HepG2 (cell line): ENCODE results near the gene STAP2. TPM values are rescaled to one million over a fixed set of nuclear protein-coding genes. Genes with fewer than 3 reads are reported as not detected.

Source experiments
- BHLHE40 ChIP-seq: IDR thresholded peaks from 2 replicates; pipeline ENCODE4 v1.6.1; 2011; ENCODE audit warnings: low read length, improper control_type of control experiment
- BORCS8-MEF2B ChIP-seq: sonication (generic); formaldehyde crosslinking; IDR thresholded peaks from 2 replicates; pipeline ENCODE4 v1.8.0; 2022; ENCODE audit warnings: mild to moderate bottlenecking, missing genetic modification reagents
- ETV6 ChIP-seq: sonication (generic); formaldehyde crosslinking; conservative IDR thresholded peaks from 2 replicates; pipeline ENCODE4 v1.4.0; 2020; ENCODE audit warnings: missing genetic modification reagents
- HDAC1 ChIP-seq: sonication (generic); formaldehyde crosslinking; IDR thresholded peaks from 2 replicates; pipeline ENCODE4 v1.5.1; 2020; ENCODE audit warnings: mild to moderate bottlenecking, missing genetic modification reagents
- IKZF4 ChIP-seq: sonication (generic); formaldehyde crosslinking; IDR thresholded peaks from 2 replicates; pipeline ENCODE4 v1.5.1; 2020; ENCODE audit warnings: borderline replicate concordance, mild to moderate bottlenecking, low read depth, missing genetic modification reagents; ENCODE audit errors: not compliant biosample characterization
- MLLT10 ChIP-seq: sonication (generic); formaldehyde crosslinking; IDR thresholded peaks from 2 replicates; pipeline ENCODE4 v1.4.0; 2020; ENCODE audit warnings: missing genetic modification reagents
- MTF2 ChIP-seq: sonication (generic); formaldehyde crosslinking; IDR thresholded peaks from 2 replicates; pipeline ENCODE4 v1.5.0; 2020; ENCODE audit warnings: missing genetic modification reagents, borderline replicate concordance
- PHF5A ChIP-seq: IDR thresholded peaks from one replicate; pipeline ENCODE4 v1.6.1; 2018; ENCODE audit warnings: low read depth, missing genetic modification reagents; ENCODE audit not compliant: unreplicated experiment
- POLR2AphosphoS2 ChIP-seq: IDR thresholded peaks from 2 replicates; pipeline ENCODE4 v1.6.1; 2011; ENCODE audit warnings: low read depth, low read length, improper control_type of control experiment
- SPEN ChIP-seq: sonication (generic); formaldehyde crosslinking; IDR thresholded peaks from 2 replicates; pipeline ENCODE4 v1.5.1; 2020; ENCODE audit warnings: low read depth, mild to moderate bottlenecking, missing genetic modification reagents
- TAF1 ChIP-seq: sonication (generic); formaldehyde crosslinking; IDR thresholded peaks from 2 replicates; pipeline ENCODE4 v1.4.0; 2020; ENCODE audit warnings: missing genetic modification reagents
- TCF12 ChIP-seq, 2 experiments: fragments of 450-650 bp in 1 of 2; sonication (generic) in 1 of 2; formaldehyde crosslinking in 1 of 2; IDR thresholded peaks; 2 replicates each; pipeline versions ENCODE4 v1.6.1 to v1.8.0; 2017 to 2022; ENCODE audit warnings: antibody characterized with exemption in 1 of 2, mild to moderate bottlenecking in 1 of 2, missing genetic modification reagents in 1 of 2, moderate library complexity in 1 of 2
- TCF7 ChIP-seq: sonication (generic); IDR thresholded peaks from 2 replicates; pipeline ENCODE4 v1.6.1; 2016; ENCODE audit warnings: antibody characterized with exemption, low read depth
- ZBTB20 ChIP-seq: sonication (generic); formaldehyde crosslinking; IDR thresholded peaks from 2 replicates; pipeline ENCODE4 v1.8.1; 2023; ENCODE audit warnings: missing genetic modification reagents, low read depth, mild to moderate bottlenecking, borderline replicate concordance
- ZNF282 ChIP-seq: fragments of 450-650 bp; IDR thresholded peaks from 2 replicates; pipeline ENCODE4 v1.6.1; 2018; ENCODE audit not compliant: partially characterized antibody
- ZNF547 ChIP-seq: sonication (generic); formaldehyde crosslinking; IDR thresholded peaks from 2 replicates; pipeline ENCODE4 v1.5.1; 2020; ENCODE audit warnings: mild to moderate bottlenecking, missing genetic modification reagents
- ZNF672 ChIP-seq: sonication (generic); formaldehyde crosslinking; IDR thresholded peaks from 2 replicates; pipeline ENCODE4 v1.8.1; 2022; ENCODE audit warnings: missing genetic modification reagents
- polyA plus RNA-seq, 8 experiments: library from polyadenylated mRNA; depleted of rRNA in 3 of 8; stranded (reverse) in 7 of 8; unstranded in 1 of 8; fragments of >200 nt; fragmentation: Illumina TruSeq in 4 of 8; extraction: Trizol in 4 of 8; gene quantifications; 2 replicates each; pipeline versions ENCODE4 v1.2.1 to v1.2.3, GENCODE V29; 2011 to 2016; ENCODE audit warnings: low read depth in 4 of 8, missing spikeins in 1 of 8, mixed read lengths in 1 of 8; ENCODE audit not compliant: insufficient read depth in 1 of 8
- total RNA-seq, 5 experiments: library from RNA; depleted of rRNA; stranded (reverse); fragments of >200 nt; fragmentation: Illumina TruSeq; extraction: Trizol; gene quantifications; 2 replicates each; pipeline ENCODE4 v1.2.3, GENCODE V29; 2016; ENCODE audit warnings: low read depth in 1 of 5
- TF ChIP-seq, protein P1 (sequence below): sonication (generic); formaldehyde crosslinking; IDR thresholded peaks from 2 replicates; pipeline ENCODE4 v1.4.0; 2020; ENCODE audit warnings: low read depth, missing genetic modification reagents
- TF ChIP-seq, protein P2 (sequence below): sonication (generic); formaldehyde crosslinking; IDR thresholded peaks from 2 replicates; pipeline ENCODE4 v1.5.1; 2020; ENCODE audit warnings: missing genetic modification reagents, mild to moderate bottlenecking, borderline replicate concordance
- TF ChIP-seq, protein P3 (sequence below): IDR thresholded peaks from 2 replicates; pipeline ENCODE4 v1.6.1; 2016; ENCODE audit warnings: missing genetic modification reagents, missing compliant biosample characterization
- TF ChIP-seq, protein P4 (sequence below): sonication (generic); formaldehyde crosslinking; IDR thresholded peaks from 2 replicates; pipeline ENCODE4 v1.4.0; 2020; ENCODE audit warnings: missing genetic modification reagents, borderline replicate concordance
- TF ChIP-seq, protein P5 (sequence below): sonication (generic); formaldehyde crosslinking; IDR thresholded peaks from 2 replicates; pipeline ENCODE4 v1.5.0; 2020; ENCODE audit warnings: mild to moderate bottlenecking, low read depth, missing genetic modification reagents, borderline replicate concordance
- TF ChIP-seq, protein P6 (sequence below): sonication (generic); formaldehyde crosslinking; conservative IDR thresholded peaks from 2 replicates; pipeline ENCODE4 v1.4.0; 2020; ENCODE audit warnings: missing genetic modification reagents

STAP2 gene
- total and polyA plus RNA-seq, 2 of the 13 experiments (the other 11 are each of a cell fraction or from before 2014, with no cell fraction given) = 39.0 to 43.7 TPM

DNA sequence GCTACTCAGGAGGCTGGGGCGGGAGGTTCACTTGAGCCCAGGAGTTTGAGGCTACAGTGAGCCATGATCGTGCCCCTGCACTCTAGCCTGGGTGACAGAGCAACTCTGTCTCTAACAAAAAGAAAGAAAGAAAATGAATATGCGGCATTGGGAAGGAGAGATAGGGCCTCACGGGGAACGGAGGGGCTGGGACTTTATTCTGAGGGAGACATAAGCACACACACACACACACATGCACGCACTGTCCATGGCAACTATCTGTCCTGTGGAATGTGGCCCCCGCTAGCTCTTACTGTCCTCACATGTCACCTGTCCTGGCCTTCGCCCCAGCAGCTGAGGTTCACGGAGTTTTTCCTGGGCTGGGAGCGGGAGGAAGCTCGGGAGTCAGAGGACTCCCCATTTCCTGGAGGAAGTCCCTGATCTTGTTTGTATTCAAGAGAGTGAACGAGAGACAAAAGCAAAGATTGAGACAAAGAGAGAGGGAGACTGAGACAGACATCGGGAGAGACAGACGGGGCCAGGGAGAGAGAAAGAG is 654 bp downstream of the STAP2 start (continued):
- TF ChIP-seq MTF2 (CRISPR knock-in tag) (no peak), PHF5A (CRISPR knock-in tag) (no peak), TCF12 (IDR thresholded peaks at IDR 0.05) (no peak), TCF12 (CRISPR knock-in tag; IDR thresholded peaks at IDR 0.05) (no peak), SPEN (CRISPR knock-in tag) (peak; percentile 63; the same call in 1 of the 2 replicates), TAF1 (peak; percentile 42; the same call in 1 of the 2 replicates), HDAC1 (CRISPR knock-in tag) (peak; percentile 65), ZNF547 (CRISPR knock-in tag) (no peak), POLR2AphosphoS2 (no peak), ETV6 (CRISPR knock-in tag) (peak; percentile 54; the same call in 1 of the 2 replicates), MLLT10 (CRISPR knock-in tag) (no peak), ZNF672 (no peak), ZNF282 (no peak), IKZF4 (CRISPR knock-in tag) (no peak), TCF7 (no peak), ZBTB20 (CRISPR knock-in tag) (no peak), BORCS8-MEF2B (CRISPR knock-in tag) (0 out of 2 replicates have a peak, but pooled peaks have one; percentile 20), BHLHE40 (0 out of 2 replicates have a peak, but pooled peaks have one; percentile 29)
- TF ChIP-seq, protein P1, sequence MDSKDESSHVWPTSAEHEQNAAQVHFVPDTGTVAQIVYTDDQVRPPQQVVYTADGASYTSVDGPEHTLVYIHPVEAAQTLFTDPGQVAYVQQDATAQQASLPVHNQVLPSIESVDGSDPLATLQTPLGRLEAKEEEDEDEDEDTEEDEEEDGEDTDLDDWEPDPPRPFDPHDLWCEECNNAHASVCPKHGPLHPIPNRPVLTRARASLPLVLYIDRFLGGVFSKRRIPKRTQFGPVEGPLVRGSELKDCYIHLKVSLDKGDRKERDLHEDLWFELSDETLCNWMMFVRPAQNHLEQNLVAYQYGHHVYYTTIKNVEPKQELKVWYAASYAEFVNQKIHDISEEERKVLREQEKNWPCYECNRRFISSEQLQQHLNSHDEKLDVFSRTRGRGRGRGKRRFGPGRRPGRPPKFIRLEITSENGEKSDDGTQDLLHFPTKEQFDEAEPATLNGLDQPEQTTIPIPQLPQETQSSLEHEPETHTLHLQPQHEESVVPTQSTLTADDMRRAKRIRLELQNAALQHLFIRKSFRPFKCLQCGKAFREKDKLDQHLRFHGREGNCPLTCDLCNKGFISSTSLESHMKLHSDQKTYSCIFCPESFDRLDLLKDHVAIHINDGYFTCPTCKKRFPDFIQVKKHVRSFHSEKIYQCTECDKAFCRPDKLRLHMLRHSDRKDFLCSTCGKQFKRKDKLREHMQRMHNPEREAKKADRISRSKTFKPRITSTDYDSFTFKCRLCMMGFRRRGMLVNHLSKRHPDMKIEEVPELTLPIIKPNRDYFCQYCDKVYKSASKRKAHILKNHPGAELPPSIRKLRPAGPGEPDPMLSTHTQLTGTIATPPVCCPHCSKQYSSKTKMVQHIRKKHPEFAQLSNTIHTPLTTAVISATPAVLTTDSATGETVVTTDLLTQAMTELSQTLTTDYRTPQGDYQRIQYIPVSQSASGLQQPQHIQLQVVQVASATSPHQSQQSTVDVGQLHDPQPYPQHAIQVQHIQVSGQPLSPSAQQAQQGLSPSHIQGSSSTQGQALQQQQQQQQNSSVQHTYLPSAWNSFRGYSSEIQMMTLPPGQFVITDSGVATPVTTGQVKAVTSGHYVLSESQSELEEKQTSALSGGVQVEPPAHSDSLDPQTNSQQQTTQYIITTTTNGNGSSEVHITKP (CRISPR knock-in tag) = no peak
- TF ChIP-seq, protein P2, sequence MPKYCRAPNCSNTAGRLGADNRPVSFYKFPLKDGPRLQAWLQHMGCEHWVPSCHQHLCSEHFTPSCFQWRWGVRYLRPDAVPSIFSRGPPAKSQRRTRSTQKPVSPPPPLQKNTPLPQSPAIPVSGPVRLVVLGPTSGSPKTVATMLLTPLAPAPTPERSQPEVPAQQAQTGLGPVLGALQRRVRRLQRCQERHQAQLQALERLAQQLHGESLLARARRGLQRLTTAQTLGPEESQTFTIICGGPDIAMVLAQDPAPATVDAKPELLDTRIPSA (CRISPR knock-in tag) = no peak
- TF ChIP-seq, protein P3, sequence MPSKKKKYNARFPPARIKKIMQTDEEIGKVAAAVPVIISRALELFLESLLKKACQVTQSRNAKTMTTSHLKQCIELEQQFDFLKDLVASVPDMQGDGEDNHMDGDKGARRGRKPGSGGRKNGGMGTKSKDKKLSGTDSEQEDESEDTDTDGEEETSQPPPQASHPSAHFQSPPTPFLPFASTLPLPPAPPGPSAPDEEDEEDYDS = no peak
- TF ChIP-seq, protein P4, sequence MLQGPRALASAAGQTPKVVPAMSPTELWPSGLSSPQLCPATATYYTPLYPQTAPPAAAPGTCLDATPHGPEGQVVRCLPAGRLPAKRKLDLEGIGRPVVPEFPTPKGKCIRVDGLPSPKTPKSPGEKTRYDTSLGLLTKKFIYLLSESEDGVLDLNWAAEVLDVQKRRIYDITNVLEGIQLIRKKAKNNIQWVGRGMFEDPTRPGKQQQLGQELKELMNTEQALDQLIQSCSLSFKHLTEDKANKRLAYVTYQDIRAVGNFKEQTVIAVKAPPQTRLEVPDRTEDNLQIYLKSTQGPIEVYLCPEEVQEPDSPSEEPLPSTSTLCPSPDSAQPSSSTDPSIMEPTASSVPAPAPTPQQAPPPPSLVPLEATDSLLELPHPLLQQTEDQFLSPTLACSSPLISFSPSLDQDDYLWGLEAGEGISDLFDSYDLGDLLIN (CRISPR knock-in tag) = no peak
- TF ChIP-seq, protein P5, sequence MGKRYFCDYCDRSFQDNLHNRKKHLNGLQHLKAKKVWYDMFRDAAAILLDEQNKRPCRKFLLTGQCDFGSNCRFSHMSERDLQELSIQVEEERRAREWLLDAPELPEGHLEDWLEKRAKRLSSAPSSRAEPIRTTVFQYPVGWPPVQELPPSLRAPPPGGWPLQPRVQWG = no peak
- TF ChIP-seq, protein P6, sequence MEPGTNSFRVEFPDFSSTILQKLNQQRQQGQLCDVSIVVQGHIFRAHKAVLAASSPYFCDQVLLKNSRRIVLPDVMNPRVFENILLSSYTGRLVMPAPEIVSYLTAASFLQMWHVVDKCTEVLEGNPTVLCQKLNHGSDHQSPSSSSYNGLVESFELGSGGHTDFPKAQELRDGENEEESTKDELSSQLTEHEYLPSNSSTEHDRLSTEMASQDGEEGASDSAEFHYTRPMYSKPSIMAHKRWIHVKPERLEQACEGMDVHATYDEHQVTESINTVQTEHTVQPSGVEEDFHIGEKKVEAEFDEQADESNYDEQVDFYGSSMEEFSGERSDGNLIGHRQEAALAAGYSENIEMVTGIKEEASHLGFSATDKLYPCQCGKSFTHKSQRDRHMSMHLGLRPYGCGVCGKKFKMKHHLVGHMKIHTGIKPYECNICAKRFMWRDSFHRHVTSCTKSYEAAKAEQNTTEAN (CRISPR knock-in tag) = no peak
